Measurements from ENCODE around the gene PDE6B.

The PDE6B gene

DNA sequence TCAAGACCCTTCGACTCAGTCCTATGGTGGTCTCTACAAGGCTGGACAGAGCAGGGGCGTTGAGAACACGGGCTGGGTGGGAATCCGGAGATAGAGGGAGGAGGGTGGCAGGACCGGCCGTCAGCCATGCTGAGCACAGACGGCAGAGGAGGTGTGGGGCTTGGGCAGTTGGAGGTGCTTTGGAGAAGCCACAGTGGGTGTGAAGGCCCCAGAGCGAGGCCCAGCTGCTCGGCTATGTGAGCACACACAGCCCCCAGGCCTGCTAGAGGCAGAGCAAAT is 4.2 kb downstream of the PDE6B start:
- no peak overlapping the region for H3K4me3 ChIP-seq (ENCODE audit: low read depth, low read length)
- no peak for TF ChIP-seq CTCF (IDR thresholded peaks at IDR 0.05; ENCODE audit: low read depth, low read length)

DNA sequence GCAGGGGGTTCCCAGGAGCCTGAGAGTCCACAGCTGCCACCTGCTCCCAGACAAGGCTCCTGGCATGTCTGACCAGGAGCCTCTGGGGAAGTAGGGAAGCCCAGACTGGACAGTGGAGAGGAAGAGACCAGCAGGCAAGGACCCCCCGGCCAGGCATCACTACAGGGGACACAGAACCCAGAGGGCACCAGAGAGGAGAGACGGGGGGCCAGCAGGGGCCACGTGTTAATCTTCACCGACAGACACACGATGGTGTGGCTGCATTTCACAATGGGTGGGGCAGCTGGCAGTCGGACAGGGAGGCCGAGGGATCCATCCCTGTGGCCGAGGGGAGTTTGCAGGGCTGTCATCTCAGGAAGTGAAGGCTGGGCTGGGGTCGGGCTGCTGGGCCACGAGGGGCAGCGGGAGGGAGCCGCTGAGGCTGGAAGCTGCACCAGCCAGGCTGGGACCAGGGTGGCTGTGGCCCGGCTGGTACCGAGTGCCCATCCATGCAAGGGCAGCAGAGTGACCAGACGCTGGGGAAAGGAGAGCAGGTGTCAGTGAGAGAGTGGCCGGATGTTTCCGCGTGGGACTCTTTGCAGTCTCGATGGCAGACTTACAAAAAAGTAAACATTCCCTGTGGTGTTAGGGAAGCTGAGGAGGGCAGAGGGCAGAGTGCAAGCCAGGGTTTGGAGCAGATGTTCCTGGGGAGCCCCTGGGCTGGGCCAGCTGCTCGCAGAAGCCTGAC is 4.7 kb downstream of the PDE6B start:
- H3K4me3 ChIP-seq (ENCODE audit: low read depth, low read length), result no peak overlapping the region
- no peak for TF ChIP-seq CTCF (IDR thresholded peaks at IDR 0.05; ENCODE audit: low read depth, low read length)

DNA sequence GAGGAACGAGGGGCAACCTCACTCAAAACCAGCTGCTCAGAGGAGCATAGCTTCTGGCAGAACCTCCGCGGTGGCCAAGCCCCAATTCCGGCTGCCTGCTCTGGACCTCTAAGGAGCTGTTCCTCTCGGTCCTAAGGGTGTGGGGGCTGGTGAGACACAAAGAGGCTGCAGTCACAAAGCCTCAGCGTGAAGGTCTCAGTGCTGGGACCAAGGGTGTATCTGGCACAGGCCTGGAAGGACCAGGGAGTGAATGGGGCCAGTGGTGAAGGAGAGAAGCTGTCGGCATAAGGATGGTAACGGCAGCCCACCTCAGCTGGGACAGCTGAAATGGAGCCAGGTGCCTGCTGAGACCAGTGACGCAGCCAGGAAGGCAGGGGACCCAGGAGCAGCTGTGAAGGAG is 5.3 kb downstream of the PDE6B start:
- TF ChIP-seq CTCF (IDR thresholded peaks at IDR 0.05; ENCODE audit: low read depth, low read length), result no peak
- no peak overlapping the region for H3K4me3 ChIP-seq (ENCODE audit: low read depth, low read length)

DNA sequence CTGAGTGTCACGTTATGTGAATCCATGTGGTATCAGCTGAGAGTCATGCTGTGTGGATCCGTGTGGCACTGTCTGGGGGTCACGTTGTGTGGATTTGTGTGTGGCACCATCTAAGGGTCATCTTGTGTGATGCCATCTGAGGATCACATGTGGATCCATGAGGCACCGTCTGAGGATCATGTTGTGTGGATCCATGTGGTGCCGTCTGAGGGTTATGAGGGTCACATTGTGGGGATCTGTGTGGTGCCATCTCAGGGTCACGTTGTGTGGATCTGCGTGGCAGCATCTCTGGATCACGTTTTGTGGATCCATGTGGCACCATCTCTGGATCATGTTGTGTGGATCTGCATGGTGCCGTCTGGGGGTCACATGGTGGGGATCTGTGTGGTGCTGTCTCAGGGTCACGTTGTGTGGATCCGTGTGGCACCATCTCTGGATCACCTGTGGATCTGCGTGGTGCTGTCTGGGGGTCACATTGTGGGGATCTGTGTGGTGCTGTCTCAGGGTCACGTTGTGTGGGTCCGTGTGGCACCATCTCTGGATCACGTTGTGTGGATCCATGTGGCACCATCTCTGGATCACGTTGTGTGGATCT is 6.9 kb downstream of the PDE6B start:
- no peak for TF ChIP-seq CTCF (IDR thresholded peaks at IDR 0.05; ENCODE audit: low read depth, low read length)

GRCh38 chr4:632926-633325 is 7.6 kb downstream of the PDE6B start:
- no peak for TF ChIP-seq CTCF (IDR thresholded peaks at IDR 0.05; ENCODE audit: low read depth, low read length)

More for the DNA sequence above, 6.9 kb downstream of the PDE6B start:
- H3K4me3 ChIP-seq (ENCODE audit: low read depth, low read length), result no peak overlapping the region

DNA sequence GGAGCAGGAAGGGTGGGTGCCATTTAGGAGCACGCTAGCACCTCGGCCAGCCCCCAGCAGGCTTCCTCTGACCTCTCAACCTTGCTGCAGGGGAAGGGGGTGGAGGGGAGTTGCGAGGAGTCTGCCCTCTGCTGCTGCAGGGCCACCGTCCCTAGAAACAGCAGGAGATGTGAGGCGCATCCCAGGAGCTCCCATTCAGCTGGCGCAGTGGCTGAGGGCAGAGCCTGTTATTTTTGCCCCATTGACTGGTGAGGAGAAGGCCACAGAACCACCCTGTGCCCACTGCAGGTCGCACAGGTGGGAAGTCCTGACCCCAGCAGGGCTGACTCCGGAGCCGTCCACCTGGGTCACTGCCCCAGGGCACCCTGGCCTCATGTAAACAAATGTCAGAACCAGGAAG is 8.0 kb downstream of the PDE6B start:
- no peak overlapping the region for H3K4me3 ChIP-seq (ENCODE audit: low read depth, low read length)
- TF ChIP-seq CTCF (IDR thresholded peaks at IDR 0.05; ENCODE audit: low read depth, low read length), result no peak

More at GRCh38 chr4:632926-633325, 7.6 kb downstream of the PDE6B start:
- no peak overlapping the region for H3K4me3 ChIP-seq (ENCODE audit: low read depth, low read length)

DNA sequence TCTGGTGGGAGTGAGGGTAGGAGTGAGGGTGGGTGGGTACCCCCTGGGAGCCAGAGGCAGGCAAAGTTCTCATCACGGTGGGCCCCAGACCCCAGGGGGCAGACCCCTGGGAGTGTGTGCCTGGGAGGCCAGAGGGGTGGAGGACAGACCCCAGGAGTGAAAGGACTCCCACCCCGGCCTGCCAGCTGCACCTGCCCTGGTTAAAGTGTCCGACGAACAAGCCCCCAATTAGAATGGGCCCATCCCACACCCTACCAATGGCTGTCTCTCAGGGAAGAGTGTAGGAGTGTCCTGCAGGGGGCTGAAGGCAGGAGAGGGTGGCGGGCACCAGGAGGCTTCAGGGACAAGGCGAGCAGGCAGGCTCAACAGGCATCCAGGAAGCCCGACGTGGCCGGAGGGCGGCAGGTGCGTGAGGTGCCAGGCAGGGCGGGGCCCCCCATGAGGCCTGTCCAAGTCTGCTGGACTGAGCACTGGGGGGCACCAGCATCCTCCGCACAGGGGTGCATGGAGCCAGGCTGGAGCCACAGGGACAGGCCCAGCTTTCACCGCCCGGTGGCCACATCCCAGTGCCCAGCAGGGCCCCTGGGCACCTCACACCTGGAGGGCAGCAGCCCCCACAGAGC is 8.7 kb downstream of the PDE6B start:
- H3K4me3 ChIP-seq (ENCODE audit: low read depth, low read length), result no peak overlapping the region
- TF ChIP-seq CTCF (IDR thresholded peaks at IDR 0.05; ENCODE audit: low read depth, low read length), result no peak

Data from WI38 (cell line).